Activated CD4-positive, alpha-beta T cell treated with anti-CD3 and anti-CD28 coated beads for 4 hours (primary cell): ENCODE results near the gene EIF4A2.
A peak's percentile ranks its signal among the peaks of the same experiment; 100 is the strongest.
"Not testable (repeated sequence)": the region's sequence is repeated elsewhere in the genome, so short reads cannot be mapped to it uniquely, and the experiment has no call there.

Experiments
- DNase-seq, 2 donors: peaks; one replicate each; pipeline ENCODE4 v3.0.0-alpha.2; 2020

Gene EIF4A2

DNA sequence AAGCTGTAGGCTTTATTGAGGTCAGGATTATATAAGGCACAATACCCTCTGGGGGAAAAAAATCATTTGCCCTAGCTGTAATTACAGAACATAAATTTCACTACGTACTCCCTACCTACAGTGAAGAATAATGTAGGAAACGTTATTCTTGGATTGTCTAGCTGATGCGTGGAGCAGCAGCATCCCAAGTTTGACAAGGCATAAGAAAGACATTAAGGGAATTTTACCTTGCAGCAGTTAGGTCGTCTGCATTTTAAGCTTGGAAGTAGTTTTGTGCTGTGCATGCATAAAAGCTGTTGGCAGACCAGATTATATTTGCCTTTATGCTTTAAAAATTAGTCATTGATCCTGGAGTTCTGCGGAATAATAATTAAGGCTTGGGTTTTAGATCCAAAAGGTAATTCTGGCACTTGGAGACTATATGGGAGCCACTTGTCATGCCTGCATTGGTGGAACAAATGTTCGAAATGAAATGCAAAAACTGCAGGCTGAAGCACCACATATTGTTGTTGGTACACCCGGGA, 2.2 kb downstream of the EIF4A2 start:
- no peak for DNase-seq

DNA sequence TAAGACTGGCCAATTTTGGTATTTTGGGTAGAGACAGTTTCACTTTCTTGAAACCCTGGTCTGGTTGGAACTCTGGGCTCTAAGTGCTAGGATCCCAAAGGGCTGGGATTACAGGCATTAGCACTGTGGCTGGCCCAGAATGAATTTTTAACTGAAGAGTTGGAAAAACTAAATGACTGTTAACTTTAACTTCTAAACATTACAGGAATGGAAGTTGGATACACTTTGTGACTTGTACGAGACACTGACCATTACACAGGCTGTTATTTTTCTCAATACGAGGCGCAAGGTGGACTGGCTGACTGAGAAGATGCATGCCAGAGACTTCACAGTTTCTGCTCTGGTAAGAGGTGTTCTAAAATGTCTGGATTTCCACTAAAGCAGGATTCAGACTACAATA, 3.5 kb downstream of the EIF4A2 start:
- no peak for DNase-seq

DNA sequence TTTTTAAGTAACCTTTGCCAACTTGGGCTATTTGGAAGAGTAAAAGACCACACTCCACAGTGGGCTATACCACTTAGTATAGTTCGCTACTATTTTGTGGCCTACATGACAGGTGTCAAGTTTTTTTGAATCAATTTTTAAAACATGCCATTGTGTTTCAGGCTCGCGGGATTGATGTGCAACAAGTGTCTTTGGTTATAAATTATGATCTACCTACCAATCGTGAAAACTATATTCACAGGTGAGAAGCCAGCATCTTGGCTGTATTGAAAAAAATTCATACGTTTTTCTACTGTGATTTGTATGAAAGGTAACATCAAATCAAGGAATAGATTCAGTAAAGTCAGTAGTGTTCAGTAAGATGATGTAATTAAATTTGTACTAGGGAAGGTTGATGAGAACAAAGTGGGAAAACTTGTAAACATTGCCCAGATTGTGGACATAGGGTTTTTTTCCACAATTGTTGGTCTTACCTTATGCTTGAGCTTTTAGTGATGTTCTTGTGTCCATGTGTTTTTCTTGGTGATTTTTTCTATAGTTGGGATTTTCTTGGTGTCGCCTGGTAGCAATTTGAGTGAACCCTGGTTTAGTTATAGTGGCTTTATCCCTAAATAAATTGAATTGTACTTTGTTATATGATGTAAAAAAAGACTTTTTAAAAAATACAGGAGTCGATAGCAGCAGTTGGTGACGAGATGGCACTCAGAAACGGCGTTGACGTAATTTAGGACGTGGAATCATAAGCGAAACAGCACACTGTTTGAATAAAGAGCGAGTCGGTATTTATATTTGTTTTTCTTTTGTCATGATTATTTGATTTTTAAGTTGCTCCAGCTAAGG, 4.5 kb downstream of the EIF4A2 start:
- no peak for DNase-seq

DNA sequence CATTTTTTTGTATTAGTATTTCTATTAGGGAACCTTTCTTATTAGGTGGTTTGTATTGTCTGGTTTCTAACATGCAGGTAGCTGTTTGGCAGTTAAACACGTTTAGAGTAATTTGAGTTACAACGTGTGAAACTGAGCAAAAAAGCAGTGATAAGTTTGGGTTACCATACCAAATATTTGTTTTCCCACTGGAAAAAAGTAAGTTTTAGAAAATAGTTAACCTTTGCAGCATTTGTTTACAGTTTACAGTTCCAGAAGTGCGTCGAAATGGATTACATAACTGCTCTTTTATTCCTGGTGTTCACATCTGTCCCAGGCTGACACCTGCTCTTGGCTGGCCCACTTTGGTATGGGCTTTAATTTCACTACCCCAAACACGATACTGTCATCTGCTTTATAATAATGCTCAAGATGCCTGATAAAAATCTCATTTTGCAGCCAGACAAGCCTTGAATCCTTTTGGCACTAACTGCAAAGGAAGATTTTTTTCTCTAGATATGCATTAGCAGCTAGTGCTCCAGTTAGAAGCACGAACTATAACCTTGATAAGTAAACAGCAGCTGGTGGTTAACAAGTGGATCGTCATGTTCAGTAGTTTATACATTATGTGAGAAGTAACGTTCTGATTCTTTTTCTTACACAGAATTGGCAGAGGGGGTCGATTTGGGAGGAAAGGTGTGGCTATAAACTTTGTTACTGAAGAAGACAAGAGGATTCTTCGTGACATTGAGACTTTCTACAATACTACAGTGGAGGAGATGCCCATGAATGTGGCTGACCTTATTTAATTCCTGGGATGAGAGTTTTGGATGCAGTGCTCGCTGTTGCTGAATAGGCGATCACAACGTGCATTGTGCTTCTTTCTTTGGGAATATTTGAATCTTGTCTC, 5.3 kb downstream of the EIF4A2 start:
- no peak for DNase-seq

DNA sequence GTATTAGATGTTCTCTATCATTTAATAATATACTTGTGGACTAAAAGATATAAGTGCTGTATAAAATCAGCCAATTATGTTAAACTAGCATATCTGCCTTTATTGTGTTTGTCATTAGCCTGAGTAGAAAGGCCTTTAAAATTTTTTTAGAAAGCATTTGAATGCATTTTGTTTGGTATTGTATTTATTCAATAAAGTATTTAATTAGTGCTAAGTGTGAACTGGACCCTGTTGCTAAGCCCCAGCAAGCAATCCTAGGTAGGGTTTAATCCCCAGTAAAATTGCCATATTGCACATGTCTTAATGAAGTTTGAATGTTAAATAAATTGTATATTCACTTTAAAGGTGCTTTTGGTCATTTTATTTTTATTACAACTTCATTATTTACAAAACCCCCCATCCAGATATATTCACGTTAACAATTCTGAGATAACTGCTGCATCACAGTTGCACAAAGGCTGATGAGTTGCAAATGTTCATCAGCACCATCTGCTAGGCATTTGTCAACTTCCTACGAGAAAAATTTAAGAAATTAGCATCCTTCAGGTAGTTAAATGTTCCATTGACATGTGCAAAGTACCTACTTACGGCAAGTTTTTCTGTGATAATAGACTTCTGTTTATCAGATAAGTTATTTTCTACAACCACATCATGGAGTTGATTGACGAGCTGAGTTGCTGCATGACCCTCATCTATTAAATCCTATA, 6.3 kb downstream of the EIF4A2 start:
- DNase-seq = no peak

DNA sequence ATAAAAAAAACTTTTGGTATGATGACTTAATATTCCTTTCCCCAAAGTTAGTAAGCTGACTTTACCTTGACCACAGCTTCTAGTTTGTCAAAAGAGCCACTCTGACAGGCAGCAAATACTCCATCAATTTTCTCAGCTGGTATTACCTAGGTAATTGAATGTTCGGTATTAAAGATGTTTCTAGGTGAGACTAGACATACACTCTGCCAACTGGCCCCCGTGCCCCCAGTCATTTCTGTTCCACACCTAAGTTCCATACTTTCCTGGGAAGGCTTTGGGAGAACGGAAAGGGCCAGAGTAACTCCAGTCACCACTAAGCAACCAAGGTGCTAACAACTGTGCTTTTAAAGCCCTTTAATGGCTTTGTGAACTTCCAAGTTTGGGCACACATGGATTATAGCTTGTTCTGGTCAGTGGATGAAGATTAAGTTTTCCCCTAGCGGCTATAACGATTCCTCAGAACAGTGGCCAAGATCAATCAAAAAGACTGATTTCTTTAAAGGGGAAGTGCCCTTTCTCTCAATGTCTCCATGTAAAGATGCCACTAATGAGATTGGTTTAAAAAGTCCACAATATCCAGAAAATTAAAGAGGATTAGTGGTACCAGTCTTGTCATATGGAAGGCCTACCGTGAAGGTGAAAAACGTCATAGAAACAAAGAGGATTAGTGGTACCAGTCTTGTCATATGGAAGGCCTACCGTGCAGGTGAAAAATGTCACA, 7.0 kb downstream of the EIF4A2 start:
- no peak for DNase-seq

DNA sequence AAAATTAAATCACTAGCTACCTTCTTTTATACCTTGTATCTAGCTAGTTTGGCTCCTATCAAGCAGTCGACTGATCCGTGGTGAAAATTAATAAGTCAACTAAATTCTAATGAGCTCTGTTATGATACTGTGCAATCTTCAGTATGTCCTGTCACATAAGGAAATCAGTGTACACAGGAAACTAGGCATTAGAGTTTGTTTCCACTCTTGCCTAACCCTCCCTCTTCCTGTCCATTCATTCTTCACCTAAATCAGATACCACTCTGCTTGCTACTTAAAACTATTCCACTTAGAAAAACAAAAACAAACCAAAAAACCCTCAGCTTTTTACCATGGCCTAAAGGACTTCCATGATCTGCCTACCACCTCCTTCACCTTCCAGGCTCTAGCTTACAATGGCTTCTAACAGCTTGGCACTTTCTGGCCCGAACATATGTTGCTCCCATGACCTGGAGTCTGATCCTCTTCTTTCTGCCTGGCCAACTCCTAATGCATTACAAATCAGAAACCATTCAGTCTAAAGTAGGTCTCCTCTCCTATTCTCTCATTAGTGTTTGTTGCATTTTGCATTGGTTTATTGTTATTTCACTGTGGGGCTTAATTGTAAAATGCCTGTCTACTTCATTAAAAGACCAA, 15.0 kb downstream of the EIF4A2 start:
- DNase-seq = no peak

DNA sequence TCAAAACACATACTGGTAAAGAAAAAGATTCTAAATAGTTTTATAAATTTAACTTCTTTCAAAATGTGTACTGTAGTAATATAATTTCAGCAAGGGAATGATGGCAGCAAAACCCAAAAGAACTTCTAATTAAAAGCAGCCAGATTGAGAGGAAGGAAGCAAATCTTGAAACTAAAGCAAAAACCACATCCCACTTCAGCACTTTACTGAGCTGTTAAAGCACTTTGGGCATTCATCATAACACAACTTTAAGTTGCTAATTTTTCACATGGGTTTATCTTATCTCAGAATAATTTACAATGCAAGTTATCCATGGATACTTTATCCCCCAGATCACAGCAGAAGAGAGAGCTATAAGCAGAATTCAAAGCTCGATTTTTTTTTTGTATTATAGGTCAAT, 16.9 kb downstream of the EIF4A2 start:
- no peak for DNase-seq

DNA sequence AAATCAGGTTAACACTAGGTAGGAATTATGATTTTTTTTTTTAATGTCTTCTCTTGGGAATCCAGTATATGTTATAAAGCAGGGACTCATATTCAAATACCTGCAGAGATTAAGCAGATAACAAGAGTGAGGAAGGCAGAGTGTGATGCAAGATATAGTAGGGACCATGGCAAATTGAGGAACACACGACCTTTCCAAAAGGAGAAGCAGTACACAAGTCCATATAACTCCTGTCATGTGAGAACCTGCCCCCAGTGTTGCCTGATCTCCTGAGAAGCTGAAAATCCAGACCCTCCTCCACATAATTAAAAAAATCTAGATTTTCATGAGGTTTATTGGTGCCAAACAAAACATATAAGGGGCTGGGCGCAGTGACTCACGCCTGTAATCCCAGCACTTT, 19.3 kb downstream of the EIF4A2 start:
- DNase-seq = no peak

DNA sequence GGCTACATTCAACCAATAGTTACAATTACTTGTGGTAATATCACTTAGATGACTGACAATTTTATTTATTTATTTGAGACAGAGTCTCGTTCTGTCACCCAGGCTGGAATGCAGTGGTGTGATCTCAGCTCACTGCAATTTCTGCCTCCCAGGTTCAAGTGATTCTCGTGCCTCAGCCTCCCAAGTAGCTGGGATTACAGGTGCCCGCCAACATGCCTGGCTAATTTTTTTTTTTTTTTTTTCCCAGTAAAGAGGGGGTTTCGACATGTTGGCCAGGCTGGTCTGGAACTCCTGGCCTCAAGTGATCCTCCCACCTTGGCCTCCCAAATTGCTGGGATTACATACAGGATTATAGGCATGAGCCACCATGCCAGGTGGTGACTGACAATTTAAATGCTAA, 20.1 kb downstream of the EIF4A2 start:
- DNase-seq = not testable (repeated sequence)

DNA sequence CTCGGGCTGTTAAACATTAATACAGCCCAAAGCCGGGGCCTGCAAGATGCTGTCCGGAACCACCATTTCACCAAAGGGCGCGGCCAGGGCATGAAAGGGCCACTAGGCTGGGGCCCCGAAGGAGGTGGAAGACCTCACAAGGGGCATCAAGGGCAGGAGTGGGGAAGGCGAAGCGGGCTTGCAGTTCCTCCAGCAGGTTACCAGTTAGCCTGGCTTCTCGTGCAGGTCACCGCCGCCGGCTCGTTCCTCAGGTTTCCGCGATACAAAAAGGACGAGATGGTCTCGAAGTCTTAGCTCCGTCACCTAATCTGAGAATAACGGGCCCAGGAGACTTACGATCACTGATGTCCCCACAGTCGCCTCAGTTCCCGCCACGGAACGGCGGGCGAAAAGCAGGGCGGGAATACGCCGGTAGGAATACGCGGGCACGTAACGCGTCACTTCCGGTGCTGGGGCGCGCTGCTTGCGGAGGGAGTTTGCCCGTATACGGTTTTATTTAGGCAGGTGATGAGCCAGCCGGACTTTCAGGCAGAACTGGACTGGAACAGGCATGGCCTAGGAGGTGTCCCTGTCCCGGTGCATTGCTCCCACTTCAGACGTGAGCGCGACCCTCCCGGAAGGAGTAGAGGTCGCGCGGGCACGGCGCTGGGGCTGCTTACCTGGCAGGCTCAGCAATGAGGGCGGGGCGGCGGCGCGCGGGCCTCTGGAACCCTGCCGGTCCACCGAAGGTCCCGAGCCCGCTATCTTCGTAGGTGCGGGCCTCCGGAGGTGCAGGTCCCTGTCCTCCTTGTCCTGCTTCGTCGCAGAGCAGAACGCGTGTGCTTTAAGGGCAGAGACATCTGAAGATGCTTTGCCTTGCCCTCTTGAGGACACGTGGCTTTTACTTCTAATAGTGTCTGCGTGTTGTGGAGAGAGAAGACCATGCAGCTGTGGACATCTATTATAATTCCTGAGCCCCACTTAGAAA, 23.0 kb downstream of the EIF4A2 start, which contains the start of gene RFC4:
Gene RFC4, minus strand, starts transcription at position 394 of the 967 bp plus-strand sequence. CDS start 1,769 bp downstream, outside the sequence.
- peak; percentile 82 to 85 for DNase-seq

DNA sequence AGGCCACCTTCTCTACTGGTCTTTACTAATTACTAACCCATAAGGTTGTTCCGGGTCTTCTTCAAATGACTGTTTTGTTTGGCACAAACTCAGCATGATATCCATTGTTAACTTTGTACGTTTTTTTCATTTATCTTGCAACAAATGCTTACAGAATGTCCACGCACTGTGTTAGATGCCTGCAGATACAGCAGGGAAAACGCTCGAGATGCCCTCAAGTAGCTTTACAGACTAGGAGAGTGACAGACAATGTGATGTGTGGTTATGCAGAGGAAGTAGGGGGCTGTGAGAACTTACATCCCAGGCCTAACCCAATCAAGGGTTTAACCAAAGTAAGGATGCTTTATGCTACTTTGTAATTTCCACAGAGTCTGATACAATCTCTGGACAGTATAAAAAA, 23.9 kb downstream of the EIF4A2 start:
- no peak for DNase-seq

DNA sequence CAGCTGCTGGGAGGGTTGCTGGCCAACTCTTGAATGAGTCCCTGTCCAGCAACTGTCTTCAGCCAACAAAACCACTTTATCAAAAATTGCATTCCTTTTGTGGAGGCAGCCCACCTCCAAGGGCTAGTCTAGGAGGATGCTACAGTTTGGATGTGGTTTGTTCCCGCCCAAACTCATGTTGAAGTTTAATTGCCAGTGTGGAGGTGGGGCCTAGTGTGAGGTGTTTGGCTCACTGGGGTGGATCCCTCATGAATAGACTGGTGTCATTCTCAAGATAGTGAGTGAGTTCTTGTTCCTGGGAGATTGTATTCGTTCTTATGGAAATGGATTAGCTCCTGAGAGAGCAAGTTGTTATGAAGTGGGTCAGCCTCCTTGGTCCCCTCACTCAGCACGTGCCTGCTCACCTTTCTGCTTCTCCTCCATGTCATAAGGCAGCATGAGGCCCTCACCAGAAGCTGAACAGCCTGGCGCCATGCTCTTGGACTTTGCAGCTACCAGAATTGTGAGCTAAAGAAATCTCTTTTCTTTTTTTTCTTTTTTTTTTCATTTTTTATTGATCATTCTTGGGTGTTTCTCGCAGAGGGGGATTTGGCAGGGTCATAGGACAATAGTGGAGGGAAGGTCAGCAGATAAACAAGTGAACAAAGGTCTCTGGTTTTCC, 27.1 kb downstream of the EIF4A2 start:
- no peak for DNase-seq

DNA sequence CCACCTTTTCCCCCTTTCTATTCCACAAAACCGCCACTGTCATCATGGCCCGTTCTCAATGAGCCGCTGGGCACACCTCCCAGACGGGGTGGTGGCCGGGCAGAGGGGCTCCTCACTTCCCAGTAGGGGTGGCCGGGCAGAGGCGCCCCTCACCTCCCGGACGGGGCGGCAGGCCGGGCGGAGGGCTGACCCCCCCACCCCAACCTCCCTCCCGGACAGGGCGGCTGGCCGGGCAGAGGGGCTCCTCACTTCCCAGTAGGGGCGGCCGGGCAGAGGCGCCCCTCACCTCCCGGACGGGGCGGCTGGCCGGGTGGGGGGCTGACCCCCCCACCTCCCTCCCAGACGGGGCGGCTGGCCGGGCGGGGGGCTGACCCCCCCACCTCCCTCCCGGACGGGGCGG, 27.9 kb downstream of the EIF4A2 start:
- DNase-seq = not testable (repeated sequence)

DNA sequence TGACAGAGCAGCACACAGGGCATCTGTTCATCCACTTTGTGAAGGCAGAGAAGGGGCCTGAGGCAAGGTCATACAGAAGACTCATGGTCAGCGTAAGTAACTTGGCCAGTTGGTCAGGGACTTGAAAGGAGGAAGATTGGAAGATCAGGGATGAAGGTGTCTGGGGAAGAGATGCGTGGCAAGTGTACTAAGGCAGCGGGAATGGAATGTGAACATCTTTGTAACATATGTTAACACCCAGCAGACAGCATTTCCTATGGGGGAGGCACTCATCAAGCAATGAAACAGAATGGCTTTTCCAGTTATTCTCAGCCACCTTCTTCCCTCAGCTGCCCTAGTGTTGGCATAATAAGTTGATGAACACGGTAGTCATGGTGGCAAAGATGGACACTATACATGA, 30.7 kb downstream of the EIF4A2 start:
- no peak for DNase-seq

DNA sequence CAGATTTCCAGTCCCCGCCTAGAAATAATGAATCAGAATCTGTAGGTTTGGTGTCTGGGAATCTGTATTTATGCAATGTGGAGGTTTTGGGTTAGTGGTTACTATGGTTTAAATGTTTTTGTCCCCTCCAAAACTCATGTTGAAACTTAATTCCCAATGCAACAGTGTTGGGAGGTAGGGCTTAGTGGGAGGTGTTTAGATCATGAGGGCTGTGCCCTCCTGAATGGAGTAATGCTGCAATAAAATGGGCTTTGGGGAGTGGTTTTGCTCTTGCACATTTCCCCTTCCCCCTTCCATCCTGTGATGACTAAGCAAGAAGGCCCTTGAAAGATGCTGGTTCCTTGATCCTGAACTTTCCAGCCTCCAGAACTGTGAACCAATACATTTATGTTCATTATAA, 32.1 kb downstream of the EIF4A2 start:
- DNase-seq = no peak

DNA sequence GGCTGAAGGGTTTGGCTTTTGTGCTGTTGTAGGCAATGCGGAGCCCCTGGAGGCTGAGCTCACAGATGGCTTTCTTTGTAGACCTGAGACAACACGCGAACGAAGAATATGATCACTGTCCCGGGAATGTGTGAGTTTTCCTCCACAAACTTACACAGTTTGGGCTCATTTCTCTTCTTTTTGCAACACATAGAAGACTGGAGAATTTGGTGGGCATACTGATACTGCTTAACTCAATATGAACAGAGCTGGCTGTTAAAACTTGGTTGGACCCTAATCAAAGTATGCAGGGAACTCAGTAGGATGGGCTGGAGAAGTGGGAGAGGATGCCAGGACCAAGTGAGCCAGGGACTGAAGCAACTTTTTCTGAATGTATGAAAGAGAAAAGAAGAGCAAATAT, 35.1 kb downstream of the EIF4A2 start:
- no peak for DNase-seq

DNA sequence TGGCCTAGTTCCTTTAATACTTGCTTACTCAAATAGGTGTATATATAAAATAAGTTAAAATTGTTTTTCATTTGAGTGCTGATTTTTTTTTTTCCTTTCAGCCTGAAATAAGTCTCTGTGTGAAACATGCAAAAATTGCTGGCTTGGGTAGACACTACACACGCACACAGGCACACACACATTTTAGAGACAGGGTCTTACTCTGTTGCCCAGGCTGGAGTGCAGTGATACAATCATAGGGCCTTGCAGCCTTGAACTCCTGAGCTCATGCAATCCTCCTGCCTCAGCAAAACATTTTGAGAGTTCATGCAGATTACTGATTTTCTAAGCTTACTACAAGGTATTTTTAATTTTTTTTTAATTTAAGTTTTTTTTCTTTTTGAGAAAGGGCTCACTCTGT, 35.6 kb downstream of the EIF4A2 start:
- no peak for DNase-seq

DNA sequence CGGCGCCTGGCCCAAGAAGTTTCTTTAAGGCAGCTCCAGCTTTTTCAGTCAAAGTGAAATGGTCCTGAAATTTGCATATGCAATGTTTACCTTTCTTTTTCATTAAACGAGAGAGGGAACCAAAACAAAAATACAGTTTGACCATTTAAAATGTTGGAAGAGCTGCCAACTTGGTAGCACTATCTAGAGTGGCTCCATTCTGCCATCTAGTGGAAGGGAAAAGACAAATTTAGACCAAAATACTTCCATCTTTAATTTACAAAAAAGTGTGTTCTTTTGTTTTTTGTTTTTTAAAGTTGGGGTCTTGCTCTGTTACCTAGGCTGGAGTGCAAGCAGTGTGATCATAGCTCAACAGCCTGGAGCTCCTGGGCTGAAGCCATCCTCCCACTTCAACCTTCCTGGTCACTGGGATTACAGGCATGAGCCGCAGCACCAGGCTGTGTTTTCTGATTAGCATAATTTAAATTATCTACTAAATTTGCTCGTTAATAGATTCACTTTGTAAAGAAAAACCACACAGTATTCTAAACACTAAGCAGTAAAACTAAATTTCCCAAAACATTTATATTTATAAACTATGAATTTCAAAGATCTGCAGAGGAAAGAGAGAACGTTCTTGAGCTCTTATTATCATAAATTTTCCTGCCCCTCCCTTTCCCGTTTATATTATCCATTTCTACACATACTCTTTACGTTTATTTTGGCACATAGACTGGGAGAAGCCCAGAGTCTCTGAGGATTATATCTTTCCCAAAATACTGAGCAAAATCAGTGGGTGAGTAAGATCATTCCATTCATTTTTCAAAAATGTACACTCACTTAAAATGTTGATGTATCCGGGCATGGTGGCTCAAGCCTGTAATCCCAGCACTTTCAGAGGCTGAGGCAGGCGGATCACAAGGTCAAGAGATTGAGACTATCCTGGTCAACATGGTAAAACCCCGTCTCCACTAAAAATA, 38.3 kb downstream of the EIF4A2 start:
- peak in 1 of 2 donors; percentile 34 for DNase-seq
